Pancreas (tissue), 10 donors: ENCODE data around the gene METTL21C. TPM values are rescaled to one million over a fixed set of nuclear protein-coding genes. Genes with fewer than 3 reads are reported as not detected.
A peak's percentile ranks its signal among the peaks of the same experiment; 100 is the strongest.

ENCODE experiments used
- ATAC-seq, 4 donors: fragments of 200-7000 bp; cut with Tn5 transposase; one replicate each; pipeline versions ENCODE4 v1.8.0 to v1.9.1; 2020; ENCODE audit warnings: mild to moderate bottlenecking in 4 of 4, moderate library complexity in 4 of 4
- DNase-seq, 6 donors: peaks; one replicate each; pipeline ENCODE4 v3.0.0-alpha.2; 2020
- FAIRE-seq: peaks from 2 replicates; lab custom pipeline; 2012; peaks lifted over from hg19 to GRCh38; lab: Jason Lieb, UNC
- H3K27ac ChIP-seq, 4 donors: fragments of 200-600 bp; sonication (generic); 1 replicate in 3 of 4; 2 replicates in 1 of 4; pipeline versions ENCODE4 v1.5.0 to v1.8.0; 2020
- H3K27me3 ChIP-seq, 4 donors: fragments of 200-600 bp; one replicate each; pipeline ENCODE4 v1.8.0; 2021
- H3K36me3 ChIP-seq, 3 donors: fragments of 200-600 bp; sonication (generic) in 1 of 3; one replicate each; pipeline versions ENCODE4 v1.5.0 to v1.8.0; 2020 to 2021
- H3K4me1 ChIP-seq, 3 donors: fragments of 200-600 bp; one replicate each; pipeline ENCODE4 v1.8.0; 2021
- H3K4me3 ChIP-seq, 4 donors: fragments of 200-600 bp; sonication (generic) in 2 of 4; one replicate each; pipeline versions ENCODE4 v1.5.0 to v1.8.0; 2020 to 2021
- H3K9me3 ChIP-seq, 4 donors: fragments of 200-600 bp; one replicate each; pipeline ENCODE4 v1.8.0; 2021
- WGBS, 2 donors: extraction: QIAGEN DNeasy Blood & Tissue Kit; methylation state at CpG; one replicate each; pipeline ENCODE4 v1.1.7; 2013; 5-methylcytosine and 5-hydroxymethylcytosine counted together
- intact Hi-C, 3 donors: fragments of 100-400 bp; cut with DNase I; formaldehyde crosslinking; loops; one replicate each; pipeline versions ENCODE4 v1.11.1 to v1.14.2; 2022
- polyA plus RNA-seq, 2 donors: library from polyadenylated mRNA; stranded (reverse); fragments of 200-250 nt; gene quantifications; one replicate each; pipeline ENCODE4 v1.2.3, GENCODE V29; 2013
- total RNA-seq, 6 donors: library from RNA; stranded (reverse); fragmentation: NEBNext Ultra II Directional in 4 of 6; extraction: Animal tissue kit (Norgen Biotek cat#: 25700) in 4 of 6; gene quantifications; one replicate each; pipeline versions ENCODE4 v1.2.1 to v1.2.4, GENCODE V29; 2021 to 2023
- TF ChIP-seq, protein P1 (sequence below), 4 donors: fragments of 200-600 bp; sonication (generic) in 3 of 4; IDR thresholded peaks; one replicate each; pipeline versions ENCODE4 v1.5.0 to v1.8.0; 2021; ENCODE audit warnings: antibody characterized with exemption in 4 of 4
- donor health status: healthy with polysubstance abuse.
- donor health status: DM: no; HTN: no; CAD: no; lungs with moderate emphysema.
- donor health status: DM: no; HTN: no; CAD: no.
- donor health status: control.
- donor health status: control.
- donor health status: Bipolar disorder and iron deficiency.
- donor health status: DM: yes; HTN: yes; CAD: no.
- donor health status: DM: no; HTN: no; CAD: no.
- donor health status: DM: no; HTN: no; CAD: no.
- donor health status: DM: yes; HTN: yes; CAD: no.

METTL21C gene
- total and polyA plus RNA-seq, 8 donors, result not detected

DNA sequence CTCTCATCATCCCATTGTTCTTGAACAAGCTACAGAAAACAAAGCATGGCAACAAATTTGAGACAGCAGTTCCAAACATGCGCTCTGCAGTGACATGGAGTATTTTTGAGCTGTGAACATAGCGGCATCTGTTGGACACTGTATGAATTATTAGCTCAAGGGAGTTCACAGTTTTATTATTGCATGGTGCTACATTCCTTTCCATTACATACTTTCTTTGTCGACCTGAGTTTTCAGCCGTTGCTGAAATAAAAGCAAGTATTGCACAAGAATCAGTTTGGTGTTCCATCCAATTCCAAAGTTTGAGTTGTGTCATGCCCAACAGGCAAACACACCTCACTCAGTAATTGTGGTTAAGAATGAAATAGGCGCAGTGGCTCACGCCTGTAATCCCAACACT, 30.1 kb upstream of the METTL21C start:
- Histone ChIP-seq H3K36me3 (no peaks in the 10 kb centered on the region), H3K4me3 (no peak overlapping the region), H3K27me3 (no peaks in the 10 kb centered on the region), H3K27ac (no peak overlapping the region), H3K4me1 (no peaks in the 10 kb centered on the region), H3K9me3 (no peaks in the 10 kb centered on the region)
- 52 to 61% methylated on average over 6 of the region's 6 CpGs for WGBS, 2 donors
- ATAC-seq, result peak in 3 of 4 donors; percentile 49 to 82 (median 62)
- TF ChIP-seq, protein P1, sequence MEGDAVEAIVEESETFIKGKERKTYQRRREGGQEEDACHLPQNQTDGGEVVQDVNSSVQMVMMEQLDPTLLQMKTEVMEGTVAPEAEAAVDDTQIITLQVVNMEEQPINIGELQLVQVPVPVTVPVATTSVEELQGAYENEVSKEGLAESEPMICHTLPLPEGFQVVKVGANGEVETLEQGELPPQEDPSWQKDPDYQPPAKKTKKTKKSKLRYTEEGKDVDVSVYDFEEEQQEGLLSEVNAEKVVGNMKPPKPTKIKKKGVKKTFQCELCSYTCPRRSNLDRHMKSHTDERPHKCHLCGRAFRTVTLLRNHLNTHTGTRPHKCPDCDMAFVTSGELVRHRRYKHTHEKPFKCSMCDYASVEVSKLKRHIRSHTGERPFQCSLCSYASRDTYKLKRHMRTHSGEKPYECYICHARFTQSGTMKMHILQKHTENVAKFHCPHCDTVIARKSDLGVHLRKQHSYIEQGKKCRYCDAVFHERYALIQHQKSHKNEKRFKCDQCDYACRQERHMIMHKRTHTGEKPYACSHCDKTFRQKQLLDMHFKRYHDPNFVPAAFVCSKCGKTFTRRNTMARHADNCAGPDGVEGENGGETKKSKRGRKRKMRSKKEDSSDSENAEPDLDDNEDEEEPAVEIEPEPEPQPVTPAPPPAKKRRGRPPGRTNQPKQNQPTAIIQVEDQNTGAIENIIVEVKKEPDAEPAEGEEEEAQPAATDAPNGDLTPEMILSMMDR (IDR thresholded peaks at IDR 0.05), result no peak
- no peak for FAIRE-seq
- intact Hi-C loops, result no loop called here
- DNase-seq, result no peak

DNA sequence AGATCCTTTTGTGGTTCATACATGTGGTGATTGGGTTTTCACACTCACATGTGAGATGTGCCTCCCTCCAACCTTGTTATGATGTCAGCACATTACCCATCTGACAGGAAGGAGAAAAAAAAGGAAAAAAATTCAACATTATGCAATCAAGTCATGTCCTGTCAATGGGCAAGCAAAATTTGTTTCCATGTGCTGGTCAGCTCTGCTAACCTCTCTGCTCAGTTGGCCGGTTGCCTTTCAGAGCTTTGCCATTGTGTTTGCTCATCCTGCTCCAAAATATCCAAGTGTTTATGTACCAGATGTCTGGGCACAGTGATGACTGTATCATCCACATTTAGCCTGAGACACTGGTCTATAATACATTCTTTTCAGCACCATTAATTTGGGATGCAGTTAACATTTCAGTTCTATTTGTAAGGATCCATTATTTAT, 27.0 kb upstream of the METTL21C start:
- H3K27me3 ChIP-seq, result no peaks in the 10 kb centered on the region
- intact Hi-C loops, result no loop called here
- H3K4me3 ChIP-seq, result no peak overlapping the region
- no peak overlapping the region for H3K27ac ChIP-seq
- FAIRE-seq (no peak), ATAC-seq (no peak), DNase-seq (no peak)
- H3K9me3 ChIP-seq, result no peaks in the 10 kb centered on the region
- H3K4me1 ChIP-seq, result no peaks in the 10 kb centered on the region
- H3K36me3 ChIP-seq, result no peaks in the 10 kb centered on the region
- WGBS, 2 donors, result 65 to 80% methylated on average over 1 of the region's 1 CpG
- TF ChIP-seq, protein P1 (IDR thresholded peaks at IDR 0.05), result no peak

DNA sequence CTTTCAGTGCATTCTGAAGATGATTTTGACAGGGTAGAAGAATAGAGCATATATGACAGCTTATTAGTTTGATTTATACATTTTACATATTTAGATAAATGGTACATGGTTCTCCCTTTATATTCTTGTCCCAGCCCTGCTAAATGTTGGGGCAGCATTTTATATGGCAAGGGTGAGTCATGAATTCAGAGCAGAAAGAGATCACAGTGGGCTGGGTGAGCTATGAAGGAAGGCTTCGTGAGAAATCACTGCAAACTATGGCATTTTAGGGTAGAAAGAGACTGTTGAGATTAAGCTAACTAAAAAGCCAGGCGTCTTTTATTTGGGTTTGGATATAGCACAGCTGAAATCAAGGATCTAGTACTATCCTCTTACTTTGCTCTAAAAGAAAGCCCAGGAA, 23.9 kb upstream of the METTL21C start:
- Histone ChIP-seq H3K4me1 (no peaks in the 10 kb centered on the region), H3K36me3 (no peaks in the 10 kb centered on the region), H3K27me3 (no peaks in the 10 kb centered on the region), H3K4me3 (no peak overlapping the region), H3K27ac (no peak overlapping the region), H3K9me3 (no peaks in the 10 kb centered on the region)
- TF ChIP-seq, protein P1 (IDR thresholded peaks at IDR 0.05), result no peak
- WGBS, 2 donors, result 43 to 66% methylated on average over 2 of the region's 2 CpGs
- DNase-seq, result no peak
- FAIRE-seq, result no peak
- intact Hi-C loops, result no loop called here
- ATAC-seq, result no peak

DNA sequence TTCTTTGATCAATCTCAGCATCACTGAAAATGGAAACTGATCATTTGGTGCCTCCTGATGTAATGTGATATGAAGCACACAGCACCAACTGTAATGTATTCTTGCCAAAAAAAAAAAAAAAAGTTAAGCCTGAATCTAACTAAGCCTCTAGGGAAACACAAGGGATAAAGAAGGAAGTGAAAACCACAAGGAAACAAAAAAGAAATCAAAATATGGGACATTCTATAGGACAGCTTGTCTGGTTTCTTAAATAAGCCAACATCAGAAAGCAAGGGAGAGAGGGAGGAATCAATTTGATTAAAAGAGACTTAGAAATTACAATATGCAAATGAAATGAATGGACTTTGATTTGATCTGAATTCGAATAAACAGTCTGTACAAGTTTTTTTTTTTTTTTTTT, 20.6 kb upstream of the METTL21C start:
- TF ChIP-seq, protein P1 (IDR thresholded peaks at IDR 0.05), result no peak
- FAIRE-seq (no peak), ATAC-seq (no peak), DNase-seq (no peak)
- no peaks in the 10 kb centered on the region for H3K36me3 ChIP-seq
- no peaks in the 10 kb centered on the region for H3K27me3 ChIP-seq
- no peak overlapping the region for H3K27ac ChIP-seq
- intact Hi-C loops, result no loop called here
- no peak overlapping the region for H3K4me3 ChIP-seq
- 27 to 47% methylated on average over 1 of the region's 1 CpG for whole genome bisulfite sequencing, 2 donors
- no peaks in the 10 kb centered on the region for H3K4me1 ChIP-seq
- H3K9me3 ChIP-seq, result no peaks in the 10 kb centered on the region

DNA sequence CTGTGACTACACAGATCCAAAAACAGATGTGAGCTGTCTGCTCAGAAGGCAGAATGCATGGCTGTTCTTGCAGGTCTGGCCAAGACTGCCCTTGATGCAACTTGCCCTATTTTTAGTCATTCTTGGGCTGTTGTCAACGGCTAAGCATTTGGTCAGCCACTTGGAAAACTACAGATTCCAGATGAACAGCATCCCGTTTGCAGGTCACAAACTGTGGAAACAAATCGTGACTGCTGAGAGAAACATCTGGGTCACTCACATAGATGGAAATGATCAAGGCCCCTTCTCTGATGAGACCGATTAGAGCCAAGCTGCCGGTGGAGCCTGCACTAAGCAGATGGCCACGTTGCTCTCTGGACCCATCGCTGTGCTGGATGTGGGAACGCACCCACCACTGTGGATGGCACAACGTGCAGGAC, 15.4 kb upstream of the METTL21C start:
- Histone ChIP-seq H3K27ac (no peak overlapping the region), H3K4me3 (no peak overlapping the region), H3K4me1 (no peaks in the 10 kb centered on the region), H3K36me3 (no peaks in the 10 kb centered on the region), H3K27me3 (no peaks in the 10 kb centered on the region), H3K9me3 (no peaks in the 10 kb centered on the region)
- intact Hi-C loops, result no loop called here
- DNase-seq (no peak), ATAC-seq (no peak), FAIRE-seq (no peak)
- WGBS, 2 donors, result 68 to 86% methylated on average over 9 of the region's 9 CpGs
- TF ChIP-seq, protein P1 (IDR thresholded peaks at IDR 0.05), result no peak
